H7 (cell line): ENCODE results near the gene EWSR1. TPM values are rescaled to one million over a fixed set of nuclear protein-coding genes. Genes with fewer than 3 reads are reported as not detected.
A peak's percentile ranks its signal among the peaks of the same experiment; 100 is the strongest.

ENCODE experiments used
- DNase-seq: peaks from one replicate; pipeline ENCODE4 v3.0.0; 2012
- H3K27me3 ChIP-seq: 2 replicates; pipeline ENCODE4 v1.6.0; 2011; ENCODE audit warnings: mild to moderate bottlenecking, low read length; ENCODE audit not compliant: control insufficient read depth, insufficient read depth
- H3K36me3 ChIP-seq: replicated peaks from 2 replicates; pipeline ENCODE4 v1.5.1; 2011; ENCODE audit warnings: low read length; ENCODE audit not compliant: control insufficient read depth, insufficient read depth
- H3K4me3 ChIP-seq: 2 replicates; pipeline ENCODE4 v1.5.1; 2011; ENCODE audit warnings: low read depth, mild to moderate bottlenecking, control low read depth, low read length, moderate library complexity; ENCODE audit not compliant: insufficient read depth
- total RNA-seq: library from RNA; depleted of rRNA; stranded (reverse); fragments of >200 nt; shearing (Covaris generic); gene quantifications from 2 replicates; pipeline ENCODE4 v1.2.3, GENCODE V29; 2014

Gene EWSR1
- total RNA-seq, 1 experiment from 2014 or later = 229 TPM

DNA sequence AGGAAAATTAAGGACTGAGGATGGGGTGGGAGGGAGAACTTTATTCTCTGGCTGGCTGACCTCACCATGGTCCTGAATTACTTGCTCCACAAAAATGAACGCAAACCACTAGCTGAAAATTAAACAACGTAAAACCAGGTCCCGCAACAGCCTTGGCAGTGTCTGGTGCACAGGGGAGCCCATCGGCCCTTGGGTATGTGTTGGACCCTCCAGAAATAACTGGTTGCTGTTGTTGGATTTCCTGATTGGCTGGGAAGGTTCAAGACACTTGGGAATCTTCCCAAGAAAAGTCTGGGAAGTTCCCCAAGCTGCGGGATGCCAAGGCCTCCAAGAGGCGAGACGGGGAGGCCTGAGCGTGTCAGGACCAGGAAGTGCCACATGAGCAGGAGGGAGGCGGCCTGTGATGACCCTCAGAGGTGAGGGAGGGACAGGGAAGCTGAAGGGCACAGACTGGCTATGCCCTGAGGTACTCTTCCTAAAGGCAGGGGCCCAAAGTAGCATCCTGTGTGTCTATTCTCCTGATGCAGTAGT, 57.8 kb downstream of the EWSR1 start:
- no peak for DNase-seq
- H3K36me3 ChIP-seq = peaks cover 4% of the 10 kb centered on the region; the same call in 1 of the 2 replicates
- no peaks in the 10 kb centered on the region for H3K27me3 ChIP-seq
- no peak overlapping the region for H3K4me3 ChIP-seq

DNA sequence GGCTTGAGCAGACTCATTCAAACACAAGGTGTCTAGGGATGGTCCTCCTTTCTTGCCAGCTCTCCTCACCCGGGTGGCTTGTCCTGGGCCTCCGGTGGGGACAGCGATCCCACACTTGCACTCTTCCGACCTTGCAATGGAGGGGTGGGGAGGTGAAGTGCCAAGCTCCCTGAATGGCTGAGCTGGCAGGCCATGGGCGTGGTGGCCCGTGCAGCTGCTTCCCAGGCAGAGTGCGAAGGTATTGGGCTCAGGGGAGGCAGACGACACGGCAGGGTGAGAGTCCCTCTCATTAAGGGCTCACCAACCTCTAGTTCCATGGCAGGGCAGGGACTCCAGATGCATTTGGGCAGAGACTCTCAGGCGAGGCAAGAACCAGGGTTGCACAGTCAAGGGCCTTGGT, 58.4 kb downstream of the EWSR1 start:
- DNase-seq = no peak
- Histone ChIP-seq H3K27me3 (no peaks in the 10 kb centered on the region), H3K4me3 (no peak overlapping the region), H3K36me3 (peaks cover 4% of the 10 kb centered on the region)

DNA sequence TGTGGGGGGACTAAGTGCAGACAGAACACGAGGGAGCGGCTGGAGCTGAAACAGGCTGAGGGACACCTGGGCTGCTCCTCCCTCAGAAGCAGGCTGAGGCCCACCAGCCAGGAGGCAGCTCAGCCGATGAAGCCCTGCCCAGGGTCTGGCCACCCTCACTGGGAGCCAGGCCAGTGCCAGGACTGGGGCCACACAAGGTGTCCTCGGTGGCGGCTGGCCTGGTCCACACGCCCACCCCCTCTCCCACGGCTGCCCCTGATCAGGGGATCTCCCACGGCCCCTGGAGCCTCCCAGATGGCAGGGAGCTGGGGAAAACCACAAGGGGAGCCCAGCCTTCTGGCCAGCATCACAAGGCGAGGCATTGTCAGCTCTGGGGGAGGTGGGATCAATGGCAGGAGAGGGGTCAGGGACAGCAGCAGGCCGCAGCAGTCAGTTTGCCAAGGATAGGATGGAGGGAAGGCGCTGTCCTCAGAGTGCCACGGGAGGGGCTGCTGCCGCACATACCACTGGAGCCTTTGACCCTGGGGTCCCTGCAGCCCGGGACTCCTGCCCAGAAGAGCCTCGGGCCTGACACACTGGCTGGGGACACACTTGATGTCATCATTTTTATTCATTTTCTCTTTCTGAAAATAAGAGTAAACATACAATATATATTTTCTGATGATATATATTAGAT, 59.2 kb downstream of the EWSR1 start:
- no peak for DNase-seq
- no peaks in the 10 kb centered on the region for H3K27me3 ChIP-seq
- peaks cover 4% of the 10 kb centered on the region for H3K36me3 ChIP-seq
- H3K4me3 ChIP-seq = no peak overlapping the region

DNA sequence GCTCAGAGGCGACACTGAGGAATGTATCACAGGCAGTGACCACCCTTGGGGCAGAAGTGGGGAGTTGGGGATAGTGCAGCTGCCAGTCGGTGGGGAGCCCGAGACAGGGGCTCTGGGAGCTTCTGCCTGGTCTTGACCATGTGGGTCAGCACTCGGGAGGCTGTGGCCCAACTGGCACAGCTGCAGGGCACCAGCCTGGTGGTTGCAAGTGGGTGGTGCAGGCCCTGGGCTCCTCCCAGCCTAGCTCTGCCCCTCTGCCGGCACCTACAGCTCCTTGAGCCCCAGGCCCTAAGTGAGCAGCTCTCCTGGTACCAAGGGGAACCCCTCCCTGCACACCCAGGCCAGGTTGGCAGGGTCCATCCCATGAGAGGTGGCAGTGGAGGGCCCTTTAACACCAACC, 60.0 kb downstream of the EWSR1 start:
- Histone ChIP-seq H3K36me3 (peaks cover 5% of the 10 kb centered on the region), H3K27me3 (no peaks in the 10 kb centered on the region), H3K4me3 (no peak overlapping the region)
- peak; percentile 70 for DNase-seq

DNA sequence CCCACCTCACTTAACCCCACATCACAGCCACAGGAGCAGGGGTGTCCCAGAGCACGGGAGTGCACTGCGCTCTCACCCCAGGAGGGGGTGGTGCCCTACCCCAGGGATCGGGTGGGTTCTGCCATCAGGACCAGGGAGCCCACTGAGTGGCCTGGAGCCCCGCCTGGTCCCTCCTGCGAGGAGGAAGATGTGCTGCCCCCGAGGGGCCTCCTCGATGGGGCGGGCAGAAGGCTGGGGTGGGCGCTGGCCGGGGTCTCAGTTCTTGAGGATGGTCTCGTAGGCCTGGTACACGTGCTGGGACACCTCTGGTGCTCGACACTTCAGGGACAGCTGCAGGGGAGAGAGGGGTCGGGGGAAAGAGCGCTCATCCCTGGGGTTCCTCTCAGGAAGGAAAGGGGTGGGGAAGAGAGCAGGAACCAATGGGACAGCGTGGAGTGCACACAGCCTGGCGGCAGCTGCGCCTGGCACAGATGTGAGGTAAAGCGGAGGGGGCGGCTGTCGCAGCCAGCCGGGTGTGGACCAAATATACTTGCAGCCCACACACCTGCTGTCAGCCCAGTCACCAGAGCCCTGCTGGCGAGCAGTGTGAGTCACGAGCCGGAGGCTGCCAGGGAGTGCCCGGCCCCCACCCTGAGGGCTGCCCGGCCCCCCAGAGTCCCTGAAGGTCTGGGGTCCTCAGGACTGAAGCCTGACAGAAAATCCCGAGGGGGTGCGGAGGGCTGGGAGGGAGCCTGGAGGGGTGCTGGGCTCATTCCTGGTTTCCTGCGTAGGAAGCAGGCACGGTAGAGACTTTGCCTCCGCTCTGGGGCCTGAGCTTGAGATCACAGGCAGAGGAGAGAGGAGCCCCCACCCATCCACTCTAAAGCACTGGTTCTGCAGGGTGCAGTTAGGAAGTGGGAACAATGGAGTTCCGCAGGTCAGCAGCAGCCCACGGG, 60.8 kb downstream of the EWSR1 start:
- no peak overlapping the region for H3K4me3 ChIP-seq
- H3K27me3 ChIP-seq = no peaks in the 10 kb centered on the region
- peaks cover 5% of the 10 kb centered on the region for H3K36me3 ChIP-seq
- peak; percentile 57 for DNase-seq

DNA sequence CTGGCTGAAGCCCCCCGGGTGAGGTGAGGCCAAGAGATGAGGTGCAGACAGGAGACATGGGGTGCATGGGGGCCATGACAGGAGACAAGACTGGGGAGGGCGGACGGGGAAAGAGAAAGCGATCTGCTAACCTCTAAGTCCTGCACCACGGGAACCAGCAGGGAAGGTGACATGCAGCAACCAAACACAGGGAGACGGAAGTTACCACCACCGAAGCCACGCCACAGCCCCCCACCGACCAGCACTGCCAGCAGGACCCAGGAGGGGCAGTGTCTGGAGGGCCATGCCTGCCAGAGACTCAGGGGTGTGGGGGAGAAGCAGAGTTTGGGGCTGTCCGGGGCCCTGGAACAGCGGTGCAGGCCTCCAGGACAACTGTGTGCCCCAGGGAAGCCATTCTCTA, 61.5 kb downstream of the EWSR1 start:
- Histone ChIP-seq H3K36me3 (peaks cover 5% of the 10 kb centered on the region), H3K27me3 (no peaks in the 10 kb centered on the region), H3K4me3 (no peak overlapping the region)
- peak; percentile 54 for DNase-seq

DNA sequence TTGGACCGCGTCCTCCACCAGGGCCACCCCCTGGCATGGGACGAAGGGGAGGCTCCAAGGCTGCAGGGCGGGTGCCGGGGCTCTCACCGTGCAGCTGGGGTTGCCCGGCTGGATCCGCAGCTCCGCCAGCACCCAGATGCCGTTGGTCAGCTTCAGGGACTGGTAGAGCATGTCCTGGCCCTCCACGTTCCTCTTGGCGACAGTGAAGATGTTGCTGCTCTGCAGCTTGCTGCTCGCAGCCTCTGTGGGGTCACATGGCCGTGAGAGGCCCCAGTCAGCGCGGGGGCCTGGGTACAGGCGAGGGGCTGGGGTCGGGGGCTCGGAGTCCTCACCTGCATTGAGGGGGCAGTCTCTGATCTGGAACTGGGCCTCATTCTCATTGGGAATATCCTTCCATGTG, 62.2 kb downstream of the EWSR1 start:
- Histone ChIP-seq H3K27me3 (no peaks in the 10 kb centered on the region), H3K4me3 (no peak overlapping the region), H3K36me3 (peaks cover 5% of the 10 kb centered on the region)
- DNase-seq = peak; percentile 50

DNA sequence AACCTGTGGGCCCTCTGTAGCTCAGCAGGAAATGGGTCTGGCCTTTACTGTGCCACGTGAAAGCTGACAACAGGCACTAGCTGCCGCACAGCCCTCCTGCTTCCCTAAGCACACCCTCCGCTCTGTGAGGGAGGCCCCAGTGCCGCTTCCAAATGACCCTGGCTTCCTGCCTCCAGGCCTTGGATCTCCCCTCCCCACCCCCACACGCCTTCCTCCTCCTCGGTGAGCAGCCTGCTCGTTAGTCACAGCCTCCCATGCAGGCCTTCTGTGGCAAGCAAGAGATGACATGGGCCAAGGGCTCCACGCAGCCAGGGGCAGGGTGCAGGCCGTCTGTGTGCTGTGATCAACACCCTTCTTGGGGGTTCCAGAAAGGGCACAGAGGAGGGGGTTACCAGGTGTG, 62.7 kb downstream of the EWSR1 start:
- H3K4me3 ChIP-seq = no peak overlapping the region
- H3K36me3 ChIP-seq = peaks cover 5% of the 10 kb centered on the region
- no peaks in the 10 kb centered on the region for H3K27me3 ChIP-seq
- peak; percentile 57 for DNase-seq

DNA sequence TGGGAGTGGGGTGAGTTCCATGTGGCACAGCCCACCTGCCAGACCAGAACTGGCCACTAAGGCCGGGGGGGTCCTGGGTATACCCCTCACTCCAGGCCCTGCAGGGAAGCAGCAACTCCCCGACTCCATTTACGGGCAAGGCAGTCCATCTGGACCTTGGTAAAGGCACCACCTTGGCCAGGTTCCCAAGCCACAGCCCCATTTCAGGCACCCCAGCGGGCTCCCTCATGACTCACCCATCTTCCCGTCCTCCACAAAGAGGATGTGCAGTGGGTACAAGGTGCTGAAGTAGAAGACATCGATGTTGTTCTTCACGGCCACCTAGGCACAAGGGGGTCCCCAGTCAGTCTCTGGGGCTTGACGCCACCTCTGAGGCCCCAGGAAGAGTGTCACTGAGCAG, 63.1 kb downstream of the EWSR1 start:
- Histone ChIP-seq H3K4me3 (no peak overlapping the region), H3K36me3 (peaks cover 8% of the 10 kb centered on the region), H3K27me3 (no peaks in the 10 kb centered on the region)
- DNase-seq = no peak

DNA sequence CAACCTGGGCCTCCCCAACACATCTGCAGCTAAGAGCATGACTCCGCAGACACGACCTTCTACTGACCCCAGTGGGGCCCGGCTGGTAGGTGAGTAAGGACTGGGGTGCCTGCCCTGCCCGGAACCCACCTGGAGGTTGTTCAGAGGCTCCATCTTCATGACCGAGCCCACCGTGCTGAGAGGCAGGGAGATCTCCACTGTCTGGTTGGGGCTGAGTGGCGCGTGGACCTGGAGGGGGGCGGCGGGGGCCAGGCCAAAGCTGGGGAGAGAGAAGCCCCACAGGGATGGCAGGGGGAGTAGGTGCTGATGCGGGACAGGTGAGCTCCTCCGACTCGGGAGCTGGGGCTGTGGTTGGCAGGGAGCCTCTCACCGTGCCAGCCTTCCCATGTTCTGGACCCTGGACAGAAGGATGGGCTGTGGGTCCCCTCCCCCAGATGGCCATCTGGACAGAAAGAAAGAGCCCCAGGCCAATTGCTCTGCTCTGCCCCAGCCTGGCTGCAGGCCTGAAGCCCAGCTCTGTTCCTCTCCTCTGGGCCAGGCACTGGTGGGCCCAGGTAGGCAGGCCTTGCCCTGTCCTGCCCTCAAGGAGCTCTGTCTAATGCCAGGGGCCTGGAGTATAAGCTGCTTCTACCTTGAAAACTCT, 63.7 kb downstream of the EWSR1 start:
- Histone ChIP-seq H3K27me3 (no peaks in the 10 kb centered on the region), H3K36me3 (peaks cover 8% of the 10 kb centered on the region), H3K4me3 (no peak overlapping the region)
- DNase-seq = peak; percentile 36

DNA sequence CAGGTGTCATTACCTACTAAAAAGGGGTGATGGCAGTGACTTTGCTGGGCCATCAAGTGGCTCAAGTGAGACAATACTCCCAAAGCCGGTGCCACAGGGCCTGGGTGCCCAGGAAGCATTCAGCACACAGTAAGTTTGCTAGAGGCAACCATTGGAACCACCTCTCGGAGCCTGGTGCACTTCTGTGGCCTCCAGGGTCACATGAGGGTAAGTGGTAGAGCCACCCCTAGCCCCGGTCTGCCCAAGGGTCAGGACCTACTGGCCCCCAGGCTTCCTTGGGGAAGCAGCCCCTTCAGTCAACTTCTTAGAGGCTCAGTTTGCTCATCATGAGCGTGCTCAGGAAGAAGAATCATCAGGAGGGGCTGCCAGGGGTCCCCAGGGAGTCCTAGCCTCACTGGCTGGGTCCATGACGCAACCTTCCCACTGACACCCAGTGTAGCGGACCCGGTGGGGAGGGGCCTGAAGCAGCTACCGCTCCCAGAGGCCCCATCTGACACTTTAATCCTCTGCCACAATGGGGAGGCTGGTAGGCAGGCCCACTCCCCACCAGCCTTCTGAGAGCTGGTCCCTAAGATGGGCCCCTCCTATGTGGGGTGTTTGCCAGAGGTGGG, 64.9 kb downstream of the EWSR1 start:
- Histone ChIP-seq H3K36me3 (peaks cover 11% of the 10 kb centered on the region), H3K4me3 (no peak overlapping the region), H3K27me3 (no peaks in the 10 kb centered on the region)
- DNase-seq = no peak

DNA sequence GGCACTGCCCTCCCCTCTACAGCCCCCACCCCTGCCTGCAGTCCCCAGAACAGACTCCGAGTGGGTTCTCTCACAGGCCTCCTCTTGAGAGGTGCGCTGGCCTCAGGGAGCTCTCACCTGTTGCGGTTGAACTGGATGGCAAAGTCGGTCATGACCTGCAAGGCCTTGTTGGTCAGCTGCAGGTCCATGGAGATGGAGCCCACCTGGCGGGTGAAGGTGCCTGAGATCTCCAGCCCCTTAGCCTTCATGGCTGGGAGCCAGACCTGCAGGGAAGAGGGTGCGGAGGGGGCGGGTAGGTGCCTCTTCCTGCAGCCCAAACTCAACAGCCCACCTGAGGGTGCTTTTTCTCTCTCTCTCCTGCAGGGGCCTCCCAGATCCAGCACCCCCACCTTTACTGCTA, 66.1 kb downstream of the EWSR1 start:
- H3K4me3 ChIP-seq = no peak overlapping the region
- H3K36me3 ChIP-seq = peaks cover 18% of the 10 kb centered on the region
- peak; percentile 44 for DNase-seq
- no peaks in the 10 kb centered on the region for H3K27me3 ChIP-seq

DNA sequence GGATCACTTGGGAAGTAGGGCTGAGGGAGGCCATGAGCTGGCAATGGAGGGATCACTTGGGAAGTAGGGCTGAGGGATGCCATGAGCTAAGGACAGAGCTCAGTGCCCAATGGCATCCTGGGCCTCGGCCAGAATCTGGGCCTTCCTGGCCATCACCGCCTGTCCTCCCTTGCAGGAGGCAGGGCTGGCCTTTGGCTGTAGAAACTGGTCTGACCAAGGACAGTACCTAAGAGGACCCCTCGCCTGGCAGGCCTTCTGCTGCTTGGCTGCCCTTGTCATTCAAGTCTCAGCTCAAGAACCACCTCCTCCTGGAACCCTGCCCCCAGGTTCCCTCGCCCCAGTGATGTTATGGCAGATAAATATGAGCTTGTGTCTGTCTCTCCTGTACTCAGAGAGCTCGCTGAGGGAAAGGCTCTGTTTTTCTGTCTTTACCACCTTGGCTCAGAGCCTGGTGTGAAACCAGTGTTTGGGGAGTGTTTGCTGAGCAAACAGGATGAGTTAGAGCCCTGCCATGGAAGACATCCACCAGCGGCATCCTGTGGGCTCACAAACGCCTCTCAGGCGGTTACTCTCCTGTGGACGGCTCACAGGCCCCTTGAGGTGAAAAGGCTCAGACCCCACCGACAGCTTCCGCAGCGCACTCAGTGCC, 66.8 kb downstream of the EWSR1 start:
- H3K4me3 ChIP-seq = no peak overlapping the region
- H3K36me3 ChIP-seq = peaks cover 20% of the 10 kb centered on the region
- H3K27me3 ChIP-seq = no peaks in the 10 kb centered on the region
- DNase-seq = no peak

DNA sequence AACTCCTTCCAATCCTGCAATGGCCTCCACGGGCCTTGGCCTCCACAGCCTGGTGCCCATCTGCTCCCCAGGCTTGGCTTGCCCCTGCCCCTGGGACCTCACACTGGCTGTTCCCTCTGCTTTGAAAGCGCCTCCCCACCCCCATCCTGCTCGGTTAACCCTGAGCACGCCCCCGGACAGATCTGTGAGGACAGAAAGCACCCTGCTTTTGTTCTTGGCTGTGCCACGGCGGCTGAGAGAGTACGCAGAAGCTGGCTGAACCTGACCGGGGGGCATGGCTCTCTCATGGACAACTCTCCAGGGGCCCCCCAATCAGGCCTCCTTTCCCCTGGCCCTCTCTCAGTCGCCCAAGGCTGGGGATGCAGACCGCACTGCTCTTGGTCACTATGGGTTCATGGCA, 67.6 kb downstream of the EWSR1 start:
- peaks cover 22% of the 10 kb centered on the region for H3K36me3 ChIP-seq
- H3K27me3 ChIP-seq = no peaks in the 10 kb centered on the region
- no peak overlapping the region for H3K4me3 ChIP-seq
- DNase-seq = no peak
